Activated CD4-positive, alpha-beta memory T cell treated with anti-CD3 and anti-CD28 coated beads, Interleukin-2, amount 10 ng/mL, durations not matched to agents 7 days and 5 days (primary cell): ENCODE measurements around the gene LRRC46. TPM values are rescaled to one million over a fixed set of nuclear protein-coding genes. Genes with fewer than 3 reads are reported as not detected.

Experiments
- CTCF ChIA-PET: fragments of 350-600 bp; sonication (Branson Sonifier 250); formaldehyde crosslinking; loops from one replicate; lab custom pipeline; 2021; ENCODE audit warnings: antibody characterized with exemption, inconsistent platforms; lab: Charles Lee
- POLR2A ChIA-PET: fragments of 350-600 bp; sonication (Branson Sonifier 250); formaldehyde crosslinking; loops from one replicate; lab custom pipeline; 2021; ENCODE audit warnings: antibody characterized with exemption; lab: Charles Lee
- DNase-seq: peaks from one replicate; pipeline ENCODE4 v3.0.0-alpha.2; 2020
- H3K27ac Mint-ChIP-seq: one replicate; pipeline ENCODE4 v1.8.0; 2021; ENCODE audit warnings: mild to moderate bottlenecking, mixed read lengths
- H3K27me3 Mint-ChIP-seq: one replicate; pipeline ENCODE4 v1.8.0; 2021; ENCODE audit warnings: mixed read lengths
- H3K36me3 Mint-ChIP-seq: one replicate; pipeline ENCODE4 v1.8.0; 2021; ENCODE audit warnings: low read depth, mixed read lengths
- H3K4me1 Mint-ChIP-seq: one replicate; pipeline ENCODE4 v1.8.0; 2021; ENCODE audit warnings: mixed read lengths
- H3K4me3 Mint-ChIP-seq: one replicate; pipeline ENCODE4 v1.8.0; 2021; ENCODE audit warnings: mild to moderate bottlenecking, mixed read lengths
- H3K9me3 Mint-ChIP-seq: one replicate; pipeline ENCODE4 v1.8.0; 2021; ENCODE audit warnings: mixed read lengths
- total RNA-seq, 2 experiments: library from RNA; stranded (reverse); gene quantifications; one replicate each; pipeline ENCODE4 v1.2.3, GENCODE V29; 2021

LRRC46 gene
- total RNA-seq, 2 experiments from 2014 or later = 0.45 to 0.53 TPM

GRCh38 chr17:47877368-47878034, 46.0 kb downstream of the LRRC46 start:
- Mint-ChIP-seq H3K27me3 (peaks cover 49% of the 10 kb centered on the region), H3K27ac (no peak overlapping the region), H3K9me3 (no peaks in the 10 kb centered on the region), H3K4me1 (peaks cover 6% of the 10 kb centered on the region), H3K4me3 (no peak overlapping the region), H3K36me3 (no peaks in the 10 kb centered on the region)
- POLR2A ChIA-PET = no interaction called here
- DNase-seq = no peak
- CTCF ChIA-PET = interaction anchor here (0.6 kb wide), 1 partner anchor 15 kb away, joined by 3 read pairs; no protein-coding TSS in a partner anchor

GRCh38 chr17:47878203-47879027, 46.9 kb downstream of the LRRC46 start:
- H3K36me3 Mint-ChIP-seq = no peaks in the 10 kb centered on the region
- peaks cover 14% of the 10 kb centered on the region for H3K4me1 Mint-ChIP-seq
- no peaks in the 10 kb centered on the region for H3K9me3 Mint-ChIP-seq
- POLR2A ChIA-PET = no interaction called here
- no peak overlapping the region for H3K27ac Mint-ChIP-seq
- DNase-seq = no peak
- peaks cover 44% of the 10 kb centered on the region for H3K27me3 Mint-ChIP-seq
- CTCF ChIA-PET = no interaction called here
- H3K4me3 Mint-ChIP-seq = no peak overlapping the region

- peaks cover 16% of the 10 kb centered on the region for H3K4me1 Mint-ChIP-seq
- no peaks in the 10 kb centered on the region for H3K36me3 Mint-ChIP-seq
Measured at GRCh38 chr17:47879028-47879585, 47.6 kb downstream of the LRRC46 start.

GRCh38 chr17:47879776-47880454, 48.4 kb downstream of the LRRC46 start:
- Mint-ChIP-seq H3K4me1 (peaks cover 18% of the 10 kb centered on the region), H3K9me3 (no peaks in the 10 kb centered on the region), H3K36me3 (no peaks in the 10 kb centered on the region), H3K4me3 (no peak overlapping the region), H3K27me3 (peaks cover 32% of the 10 kb centered on the region), H3K27ac (no peak overlapping the region)
- no peak for DNase-seq
- ChIA-PET CTCF (interaction anchor here (0.7 to 1.6 kb wide), 4 partner anchors 10 to 38 kb away, joined by 3 to 4 read pairs (median 3); partner anchors contain the start of gene SCRN2), POLR2A (interaction anchor here (0.6 kb wide), 1 partner anchor 80 kb away, joined by 3 read pairs; no protein-coding TSS in a partner anchor)

More at GRCh38 chr17:47879028-47879585, 47.6 kb downstream of the LRRC46 start:
- Mint-ChIP-seq H3K27me3 (peaks cover 39% of the 10 kb centered on the region), H3K9me3 (no peaks in the 10 kb centered on the region), H3K4me3 (no peak overlapping the region), H3K27ac (no peak overlapping the region)
- no peak for DNase-seq
- POLR2A ChIA-PET = no interaction called here
- CTCF ChIA-PET = interaction anchor here (0.7 to 1.6 kb wide), 4 partner anchors 10 to 37 kb away, joined by 3 to 4 read pairs (median 3); partner anchors contain the start of gene SCRN2

- CTCF ChIA-PET = interaction anchor here (1.2 to 15.6 kb wide), 3 partner anchors 17 to 89 kb away, joined by 3 to 411 read pairs (median 3); partner anchors contain the start of genes CDK5RAP3, SCRN2 and SP6
- POLR2A ChIA-PET = interaction anchor here (1.2 kb wide), 2 partner anchors 13 to 51 kb away, joined by 4 read pairs; partner anchors contain the start of genes LRRC46, MRPL10 and SP2
- H3K27ac Mint-ChIP-seq = no peak overlapping the region
- no peak for DNase-seq
- H3K36me3 Mint-ChIP-seq = no peaks in the 10 kb centered on the region
- H3K27me3 Mint-ChIP-seq = peaks cover 19% of the 10 kb centered on the region
- peaks cover 21% of the 10 kb centered on the region for H3K4me1 Mint-ChIP-seq
- H3K9me3 Mint-ChIP-seq = no peaks in the 10 kb centered on the region
- no peak overlapping the region for H3K4me3 Mint-ChIP-seq
Measured at GRCh38 chr17:47882247-47882646, 50.8 kb downstream of the LRRC46 start.

- no peak overlapping the region for H3K27ac Mint-ChIP-seq
Measured at GRCh38 chr17:47882695-47883588, 51.5 kb downstream of the LRRC46 start.

GRCh38 chr17:47883589-47884426, 52.3 kb downstream of the LRRC46 start:
- Mint-ChIP-seq H3K9me3 (no peaks in the 10 kb centered on the region), H3K4me3 (no peak overlapping the region), H3K36me3 (no peaks in the 10 kb centered on the region), H3K27me3 (peaks cover 10% of the 10 kb centered on the region), H3K4me1 (peaks cover 21% of the 10 kb centered on the region), H3K27ac (no peak overlapping the region)
- no peak for DNase-seq
- ChIA-PET CTCF (interaction anchor here (1.9 to 15.6 kb wide), 2 partner anchors 11 to 38 kb away, joined by 6 to 411 read pairs; partner anchors contain the start of genes SCRN2 and SP6), POLR2A (interaction anchor here (1.2 to 4.2 kb wide), 4 partner anchors 12 to 52 kb away, joined by 4 to 29 read pairs (median 4); partner anchors contain the start of genes LRRC46, MRPL10 and SP2)

More at GRCh38 chr17:47882695-47883588, 51.5 kb downstream of the LRRC46 start:
- DNase-seq = no peak
- POLR2A ChIA-PET = interaction anchor here (1.2 kb wide), 2 partner anchors 13 to 51 kb away, joined by 4 read pairs; partner anchors contain the start of genes LRRC46, MRPL10 and SP2
- CTCF ChIA-PET = interaction anchor here (1.2 to 15.6 kb wide), 3 partner anchors 12 to 88 kb away, joined by 3 to 411 read pairs (median 6); partner anchors contain the start of genes CDK5RAP3, SCRN2 and SP6
- Mint-ChIP-seq H3K27me3 (peaks cover 16% of the 10 kb centered on the region), H3K4me1 (peaks cover 21% of the 10 kb centered on the region), H3K36me3 (no peaks in the 10 kb centered on the region), H3K4me3 (no peak overlapping the region), H3K9me3 (no peaks in the 10 kb centered on the region)

- CTCF ChIA-PET = interaction anchor here (1.2 to 15.6 kb wide), 3 partner anchors 11 to 38 kb away, joined by 3 to 411 read pairs (median 6); partner anchors contain the start of genes SCRN2 and SP6
- H3K4me1 Mint-ChIP-seq = peaks cover 17% of the 10 kb centered on the region
- DNase-seq = no peak
- no peak overlapping the region for H3K4me3 Mint-ChIP-seq
- H3K27me3 Mint-ChIP-seq = peaks cover 6% of the 10 kb centered on the region
- H3K36me3 Mint-ChIP-seq = no peaks in the 10 kb centered on the region
- no peaks in the 10 kb centered on the region for H3K9me3 Mint-ChIP-seq
- POLR2A ChIA-PET = interaction anchor here (1.7 to 4.2 kb wide), 2 partner anchors 11 to 53 kb away, joined by 4 to 29 read pairs; partner anchors contain the start of genes LRRC46, MRPL10 and SP2
- H3K27ac Mint-ChIP-seq = no peak overlapping the region
Measured at GRCh38 chr17:47884427-47884740, 52.9 kb downstream of the LRRC46 start.

- Mint-ChIP-seq H3K27ac (no peak overlapping the region), H3K36me3 (no peaks in the 10 kb centered on the region), H3K4me3 (no peak overlapping the region), H3K9me3 (no peaks in the 10 kb centered on the region), H3K27me3 (peaks cover 4% of the 10 kb centered on the region), H3K4me1 (peaks cover 17% of the 10 kb centered on the region)
- no peak for DNase-seq
- CTCF ChIA-PET = interaction anchor here (1.2 to 15.6 kb wide), 3 partner anchors 10 to 39 kb away, joined by 3 to 411 read pairs (median 6); partner anchors contain the start of genes SCRN2 and SP6
- POLR2A ChIA-PET = interaction anchor here (0.7 to 4.2 kb wide), 3 partner anchors 10 to 53 kb away, joined by 3 to 29 read pairs (median 4); partner anchors contain the start of genes LRRC46, MRPL10 and SP2
Measured at GRCh38 chr17:47884905-47885730, 53.6 kb downstream of the LRRC46 start.
